Measurements from ENCODE around the gene HOXB4.

DNA sequence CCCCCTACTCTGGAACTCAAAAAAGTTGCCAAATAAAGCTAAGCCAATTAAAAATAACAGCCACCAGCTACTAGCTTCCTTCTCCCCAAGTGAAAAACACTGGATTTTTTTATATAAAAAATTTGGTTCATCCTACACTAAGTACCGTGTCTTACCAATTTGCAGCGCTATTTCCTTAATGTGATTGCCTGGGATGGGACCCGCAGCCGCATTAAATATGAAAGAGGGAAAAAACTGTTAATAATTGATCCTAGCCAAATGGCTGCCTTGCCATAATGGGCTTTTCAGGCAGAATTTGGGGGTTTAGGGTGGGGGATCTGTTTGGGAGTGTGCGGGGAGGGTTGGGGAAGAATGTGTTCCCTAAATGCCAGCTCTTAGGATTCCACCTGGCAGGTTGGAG, 46.0 kb upstream of the HOXB4 start:
- TF ChIP-seq, protein P1, sequence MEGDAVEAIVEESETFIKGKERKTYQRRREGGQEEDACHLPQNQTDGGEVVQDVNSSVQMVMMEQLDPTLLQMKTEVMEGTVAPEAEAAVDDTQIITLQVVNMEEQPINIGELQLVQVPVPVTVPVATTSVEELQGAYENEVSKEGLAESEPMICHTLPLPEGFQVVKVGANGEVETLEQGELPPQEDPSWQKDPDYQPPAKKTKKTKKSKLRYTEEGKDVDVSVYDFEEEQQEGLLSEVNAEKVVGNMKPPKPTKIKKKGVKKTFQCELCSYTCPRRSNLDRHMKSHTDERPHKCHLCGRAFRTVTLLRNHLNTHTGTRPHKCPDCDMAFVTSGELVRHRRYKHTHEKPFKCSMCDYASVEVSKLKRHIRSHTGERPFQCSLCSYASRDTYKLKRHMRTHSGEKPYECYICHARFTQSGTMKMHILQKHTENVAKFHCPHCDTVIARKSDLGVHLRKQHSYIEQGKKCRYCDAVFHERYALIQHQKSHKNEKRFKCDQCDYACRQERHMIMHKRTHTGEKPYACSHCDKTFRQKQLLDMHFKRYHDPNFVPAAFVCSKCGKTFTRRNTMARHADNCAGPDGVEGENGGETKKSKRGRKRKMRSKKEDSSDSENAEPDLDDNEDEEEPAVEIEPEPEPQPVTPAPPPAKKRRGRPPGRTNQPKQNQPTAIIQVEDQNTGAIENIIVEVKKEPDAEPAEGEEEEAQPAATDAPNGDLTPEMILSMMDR (conservative IDR thresholded peaks at IDR 0.05): no peak
- no peak for TF ChIP-seq EZH2 (IDR thresholded peaks at IDR 0.05; ENCODE audit: low read depth)

All from PC-9 (cell line).